Measurements from ENCODE around the gene SATB1. TPM values are rescaled to one million over a fixed set of nuclear protein-coding genes. Genes with fewer than 3 reads are reported as not detected.

The SATB1 gene
- total and polyA plus RNA-seq, 7 donors: 6.4 to 53.2 (median 34.0) TPM

DNA sequence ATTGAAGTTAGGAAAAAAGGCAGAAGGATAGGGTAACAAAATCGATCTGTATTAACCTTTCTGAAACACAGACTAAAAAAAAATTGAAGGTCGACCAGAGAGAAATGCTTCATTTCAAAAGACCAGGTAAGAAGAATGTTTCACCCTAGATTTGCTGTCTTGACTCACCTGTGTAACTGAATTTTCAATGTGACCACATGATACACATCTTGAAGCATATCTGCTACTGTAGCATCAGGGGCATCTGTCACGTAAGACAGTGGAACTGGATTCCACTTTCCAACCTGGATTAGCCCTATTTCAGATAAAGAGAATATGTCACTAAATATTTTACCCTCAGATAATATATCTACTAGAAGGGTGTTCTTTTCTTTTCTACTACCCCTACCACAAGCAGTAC lies 9.3 kb downstream of the SATB1 start:
- ATAC-seq: no peak
- intact Hi-C loops (cut with DNase I): no loop called here
- H3K4me3 ChIP-seq: no peak overlapping the region
- TF ChIP-seq, protein P1, sequence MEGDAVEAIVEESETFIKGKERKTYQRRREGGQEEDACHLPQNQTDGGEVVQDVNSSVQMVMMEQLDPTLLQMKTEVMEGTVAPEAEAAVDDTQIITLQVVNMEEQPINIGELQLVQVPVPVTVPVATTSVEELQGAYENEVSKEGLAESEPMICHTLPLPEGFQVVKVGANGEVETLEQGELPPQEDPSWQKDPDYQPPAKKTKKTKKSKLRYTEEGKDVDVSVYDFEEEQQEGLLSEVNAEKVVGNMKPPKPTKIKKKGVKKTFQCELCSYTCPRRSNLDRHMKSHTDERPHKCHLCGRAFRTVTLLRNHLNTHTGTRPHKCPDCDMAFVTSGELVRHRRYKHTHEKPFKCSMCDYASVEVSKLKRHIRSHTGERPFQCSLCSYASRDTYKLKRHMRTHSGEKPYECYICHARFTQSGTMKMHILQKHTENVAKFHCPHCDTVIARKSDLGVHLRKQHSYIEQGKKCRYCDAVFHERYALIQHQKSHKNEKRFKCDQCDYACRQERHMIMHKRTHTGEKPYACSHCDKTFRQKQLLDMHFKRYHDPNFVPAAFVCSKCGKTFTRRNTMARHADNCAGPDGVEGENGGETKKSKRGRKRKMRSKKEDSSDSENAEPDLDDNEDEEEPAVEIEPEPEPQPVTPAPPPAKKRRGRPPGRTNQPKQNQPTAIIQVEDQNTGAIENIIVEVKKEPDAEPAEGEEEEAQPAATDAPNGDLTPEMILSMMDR (IDR thresholded peaks at IDR 0.05): no peak
- no peak overlapping the region for H3K27ac ChIP-seq
- no peaks in the 10 kb centered on the region for H3K9me3 ChIP-seq
- H3K4me1 ChIP-seq: peaks cover 23% of the 10 kb centered on the region
- no peaks in the 10 kb centered on the region for H3K27me3 ChIP-seq (ENCODE audit: insufficient read depth in 3 of 3, low read length in 2 of 3)
- 88 to 92% (median 90%) methylated on average over 3 of the region's 3 CpGs for WGBS, 3 donors
- no peak for DNase-seq
- peaks cover 0 to 88% of the 10 kb centered on the region in 2 donors for H3K36me3 ChIP-seq (ENCODE audit: insufficient read depth in 1 of 2, low read depth in 1 of 2)

DNA sequence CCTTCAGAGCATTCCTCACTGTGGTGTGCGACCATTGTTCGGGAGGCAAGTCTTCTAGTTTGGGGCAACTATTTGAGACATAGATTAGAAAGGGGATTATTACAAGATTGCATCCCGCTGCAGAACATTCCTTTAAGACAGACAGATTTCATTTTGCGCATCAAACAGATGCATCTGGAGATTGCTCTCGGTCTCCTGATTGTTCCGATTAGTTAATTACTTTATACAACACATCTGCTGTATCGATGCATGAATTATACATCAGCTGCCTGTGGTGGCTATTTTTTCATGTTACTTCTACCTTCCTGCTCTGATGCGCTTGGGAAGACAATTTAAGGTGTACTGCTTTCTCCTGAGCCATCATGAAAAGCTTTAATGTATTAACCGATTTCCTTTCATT lies 10.0 kb downstream of the SATB1 start:
- DNase-seq (no peak), ATAC-seq (no peak)
- WGBS, 3 donors: 95 to 96% (median 96%) methylated on average over 9 of the region's 9 CpGs
- no peaks in the 10 kb centered on the region for H3K27me3 ChIP-seq (ENCODE audit: insufficient read depth in 3 of 3, low read length in 2 of 3)
- no peak overlapping the region for H3K27ac ChIP-seq
- peaks cover 22% of the 10 kb centered on the region for H3K4me1 ChIP-seq
- peaks cover 0 to 90% of the 10 kb centered on the region in 2 donors for H3K36me3 ChIP-seq (ENCODE audit: insufficient read depth in 1 of 2, low read depth in 1 of 2)
- TF ChIP-seq, protein P1 (IDR thresholded peaks at IDR 0.05): no peak
- no peaks in the 10 kb centered on the region for H3K9me3 ChIP-seq
- no peak overlapping the region for H3K4me3 ChIP-seq
- intact Hi-C loops (cut with DNase I): no loop called here

DNA sequence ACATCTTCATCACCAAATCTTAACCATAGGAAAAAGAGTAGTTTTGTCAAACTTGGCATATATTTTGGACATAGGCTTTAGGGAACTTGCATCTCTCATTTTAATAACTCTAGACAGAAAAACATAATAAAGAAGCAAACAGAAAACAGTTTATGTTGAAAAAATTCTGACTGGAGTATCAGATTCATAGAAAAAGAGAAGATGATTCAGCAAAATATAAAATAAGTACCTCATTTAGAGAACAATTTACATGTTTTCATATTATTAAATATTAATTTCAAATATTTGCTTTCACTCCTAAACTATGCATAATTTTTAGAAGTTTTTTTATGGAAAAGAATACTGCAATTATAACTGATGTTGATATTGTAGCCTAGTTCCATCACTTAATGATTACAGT lies 12.5 kb downstream of the SATB1 start:
- H3K27me3 ChIP-seq (ENCODE audit: insufficient read depth in 3 of 3, low read length in 2 of 3): no peaks in the 10 kb centered on the region
- H3K9me3 ChIP-seq: no peaks in the 10 kb centered on the region
- peaks cover 0 to 87% of the 10 kb centered on the region in 2 donors for H3K36me3 ChIP-seq (ENCODE audit: insufficient read depth in 1 of 2, low read depth in 1 of 2)
- no peak for DNase-seq
- no peaks in the 10 kb centered on the region for H3K4me1 ChIP-seq
- no peak for ATAC-seq
- TF ChIP-seq, protein P1 (IDR thresholded peaks at IDR 0.05): no peak
- intact Hi-C loops (cut with DNase I): no loop called here
- no peak overlapping the region for H3K4me3 ChIP-seq
- H3K27ac ChIP-seq: no peak overlapping the region

DNA sequence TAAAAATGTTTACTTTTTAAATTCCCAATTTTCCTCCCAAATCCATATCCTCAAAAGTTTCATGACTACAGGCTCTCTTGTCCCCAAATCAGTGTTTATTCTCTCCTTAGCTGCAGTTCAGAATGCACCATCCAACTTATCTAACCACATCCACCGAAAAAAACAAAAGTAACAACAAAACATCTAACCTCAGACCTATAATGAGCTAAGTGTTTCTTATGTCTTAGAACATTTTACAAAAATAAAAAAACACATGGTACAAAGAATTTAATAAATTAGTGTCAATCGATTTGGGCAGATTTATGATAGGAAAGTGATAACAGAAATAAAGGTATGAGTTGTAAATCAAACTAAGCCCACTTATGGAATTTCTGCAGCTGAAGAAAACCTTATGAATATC lies 13.6 kb downstream of the SATB1 start:
- H3K9me3 ChIP-seq: no peaks in the 10 kb centered on the region
- peaks cover 0 to 77% of the 10 kb centered on the region in 2 donors for H3K36me3 ChIP-seq (ENCODE audit: insufficient read depth in 1 of 2, low read depth in 1 of 2)
- 79 to 92% (median 85%) methylated on average over 2 of the region's 2 CpGs for WGBS, 3 donors
- no peaks in the 10 kb centered on the region for H3K4me1 ChIP-seq
- ATAC-seq (no peak), DNase-seq (no peak)
- H3K27ac ChIP-seq: no peak overlapping the region
- intact Hi-C loops (cut with DNase I): no loop called here
- no peaks in the 10 kb centered on the region for H3K27me3 ChIP-seq (ENCODE audit: insufficient read depth in 3 of 3, low read length in 2 of 3)
- H3K4me3 ChIP-seq: no peak overlapping the region
- TF ChIP-seq, protein P1 (IDR thresholded peaks at IDR 0.05): no peak

DNA sequence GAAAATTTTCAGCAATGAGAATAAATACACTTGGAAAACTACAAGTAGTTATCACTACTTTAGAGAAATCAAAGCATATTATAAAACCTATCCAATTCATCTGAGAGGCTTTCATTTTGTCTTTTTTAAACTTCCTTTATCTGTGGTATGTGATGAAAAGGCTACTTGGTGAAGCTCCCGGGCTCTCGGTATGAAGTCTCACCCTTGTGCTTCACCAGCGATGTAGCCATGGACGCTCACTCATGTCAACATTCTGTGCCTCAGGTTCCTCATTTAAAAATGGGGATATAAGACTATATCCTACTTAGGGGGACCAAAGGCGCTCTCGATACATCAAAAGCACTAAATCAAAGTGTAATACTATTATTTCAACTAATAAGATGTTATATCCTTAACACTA lies 14.9 kb downstream of the SATB1 start:
- no peaks in the 10 kb centered on the region for H3K9me3 ChIP-seq
- intact Hi-C loops (cut with DNase I): no loop called here
- H3K27me3 ChIP-seq (ENCODE audit: insufficient read depth in 3 of 3, low read length in 2 of 3): no peaks in the 10 kb centered on the region
- ATAC-seq (no peak), DNase-seq (no peak)
- no peak overlapping the region for H3K4me3 ChIP-seq
- WGBS, 3 donors: 78 to 96% (median 88%) methylated on average over 6 of the region's 6 CpGs
- TF ChIP-seq, protein P1 (IDR thresholded peaks at IDR 0.05): no peak
- peaks cover 0 to 63% of the 10 kb centered on the region in 2 donors for H3K36me3 ChIP-seq (ENCODE audit: insufficient read depth in 1 of 2, low read depth in 1 of 2)
- no peaks in the 10 kb centered on the region for H3K4me1 ChIP-seq
- H3K27ac ChIP-seq: no peak overlapping the region
